ENCODE results near the gene AGBL1.

The AGBL1 gene

DNA sequence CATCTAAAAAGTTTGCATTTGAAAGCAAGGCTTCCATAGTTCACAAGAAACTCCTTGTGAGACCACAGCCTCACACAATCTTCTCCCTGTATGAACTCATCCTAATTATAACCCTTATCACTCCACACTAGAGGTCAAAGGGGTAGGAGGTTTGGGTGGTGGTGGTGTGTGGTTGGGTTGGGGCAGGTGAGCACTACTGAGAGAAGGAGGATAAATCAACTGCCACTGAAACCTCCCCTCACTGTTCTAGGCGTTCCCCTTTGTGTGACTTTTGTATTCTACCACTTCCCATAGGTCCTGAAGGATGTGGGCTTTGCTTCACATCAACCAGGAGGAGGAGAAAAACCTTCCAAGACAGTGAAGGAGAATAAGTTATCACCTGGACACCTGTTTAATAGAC is 6.4 kb upstream of the AGBL1 start:
- Histone ChIP-seq H3K4me3 (replicated peaks; ENCODE audit: insufficient read depth, low read length) (no peak overlapping the region), H3K27ac (replicated peaks) (no peak overlapping the region), H3K27me3 (ENCODE audit: insufficient read depth, poor library complexity, severe bottlenecking) (no peaks in the 10 kb centered on the region)
- TF ChIP-seq REST (IDR thresholded peaks at IDR 0.05; ENCODE audit: insufficient replicate concordance, low read depth) (no peak), POLR2AphosphoS5 (IDR thresholded peaks at IDR 0.05; ENCODE audit: low read depth) (no peak), GABPA (IDR thresholded peaks at IDR 0.05; ENCODE audit: low read depth) (no peak), SPI1 (IDR thresholded peaks at IDR 0.05; ENCODE audit: borderline replicate concordance, low read depth) (no peak), CTCF (IDR thresholded peaks at IDR 0.05; ENCODE audit: insufficient read depth, low read length) (no peak)
- DNase-seq (ENCODE audit: low read depth in 1 of 2, low spot score in 1 of 2): no peak

GRCh38 chr15:86076468-86076867 is 3.2 kb upstream of the AGBL1 start:
- no peak overlapping the region for H3K4me3 ChIP-seq (replicated peaks; ENCODE audit: insufficient read depth, low read length)
- H3K27ac ChIP-seq (replicated peaks): no peak overlapping the region
- TF ChIP-seq POLR2AphosphoS5 (IDR thresholded peaks at IDR 0.05; ENCODE audit: low read depth) (no peak), CTCF (IDR thresholded peaks at IDR 0.05; ENCODE audit: insufficient read depth, low read length) (no peak), GABPA (IDR thresholded peaks at IDR 0.05; ENCODE audit: low read depth) (no peak), SPI1 (IDR thresholded peaks at IDR 0.05; ENCODE audit: borderline replicate concordance, low read depth) (no peak), REST (IDR thresholded peaks at IDR 0.05; ENCODE audit: insufficient replicate concordance, low read depth) (no peak)
- H3K27me3 ChIP-seq (ENCODE audit: insufficient read depth, poor library complexity, severe bottlenecking): no peaks in the 10 kb centered on the region
- DNase-seq (ENCODE audit: low read depth in 1 of 2, low spot score in 1 of 2): no peak

DNA sequence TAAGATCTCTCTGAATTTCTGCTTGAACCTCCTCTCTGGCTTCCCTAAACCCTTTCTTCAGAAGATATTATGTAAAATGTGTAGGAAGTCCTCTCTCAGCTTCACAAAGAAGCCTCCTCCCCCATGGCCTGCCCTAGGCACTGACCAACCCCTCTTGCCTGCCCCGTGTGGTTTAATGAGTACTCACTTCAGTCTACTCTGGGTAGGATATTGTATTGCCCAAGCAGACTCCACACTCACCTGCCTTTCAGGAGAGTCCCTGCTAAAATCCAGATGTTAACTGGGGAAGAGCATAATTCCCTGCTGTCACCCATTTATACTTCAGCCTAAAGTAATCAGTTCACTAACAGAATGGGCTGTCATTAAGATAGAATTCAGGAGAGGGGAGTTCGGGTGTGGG is 2.6 kb upstream of the AGBL1 start:
- Histone ChIP-seq H3K27ac (replicated peaks) (no peak overlapping the region), H3K27me3 (ENCODE audit: insufficient read depth, poor library complexity, severe bottlenecking) (no peaks in the 10 kb centered on the region), H3K4me3 (replicated peaks; ENCODE audit: insufficient read depth, low read length) (no peak overlapping the region)
- DNase-seq (ENCODE audit: low read depth in 1 of 2, low spot score in 1 of 2): no peak
- TF ChIP-seq SPI1 (IDR thresholded peaks at IDR 0.05; ENCODE audit: borderline replicate concordance, low read depth): no peak

GRCh38 chr15:86080302-86080701 is 631 bp downstream of the AGBL1 start:
- TF ChIP-seq GABPA (IDR thresholded peaks at IDR 0.05; ENCODE audit: low read depth) (no peak), SPI1 (IDR thresholded peaks at IDR 0.05; ENCODE audit: borderline replicate concordance, low read depth) (no peak), POLR2AphosphoS5 (IDR thresholded peaks at IDR 0.05; ENCODE audit: low read depth) (no peak)
- no peak for DNase-seq (ENCODE audit: low read depth in 1 of 2, low spot score in 1 of 2)
- Histone ChIP-seq H3K27ac (replicated peaks) (no peak overlapping the region), H3K4me3 (replicated peaks; ENCODE audit: insufficient read depth, low read length) (no peak overlapping the region), H3K27me3 (ENCODE audit: insufficient read depth, poor library complexity, severe bottlenecking) (peaks cover 3% of the 10 kb centered on the region)

DNA sequence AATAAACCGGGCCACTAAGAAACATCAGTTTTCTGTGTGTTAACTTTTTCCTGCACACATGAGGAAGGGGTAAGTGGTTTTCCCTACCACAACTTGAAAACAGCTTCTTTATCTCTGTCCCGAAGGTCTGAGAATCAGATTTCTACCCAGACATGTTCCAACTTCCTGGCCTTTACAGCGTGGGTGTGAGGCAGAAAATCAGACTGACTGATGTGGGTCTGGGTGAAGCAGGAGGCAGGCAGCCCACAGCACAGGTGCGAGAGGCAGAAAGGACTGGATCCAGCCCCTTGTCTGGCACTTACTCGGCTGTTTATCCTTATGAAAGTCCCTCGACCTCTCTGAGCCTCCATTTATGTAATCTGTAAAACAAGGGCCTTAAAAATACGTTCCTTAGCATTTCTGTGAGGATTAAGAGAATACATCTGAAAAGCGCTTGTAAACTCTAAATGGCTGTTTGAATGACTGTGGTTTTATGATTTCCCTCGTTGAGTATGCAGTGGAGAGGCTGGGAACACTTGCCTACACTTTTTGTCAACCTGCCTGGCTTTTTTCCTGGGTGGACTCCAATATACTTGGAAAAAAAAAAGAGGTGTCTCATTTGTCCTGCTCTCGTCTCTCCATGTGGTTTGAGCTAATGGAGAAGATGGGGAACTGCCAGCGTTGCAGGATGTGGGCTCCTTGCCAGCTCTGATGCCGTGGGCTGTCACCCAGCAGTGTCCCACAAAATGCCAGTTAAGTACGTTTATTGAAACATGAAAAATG is 3.1 kb downstream of the AGBL1 start:
- DNase-seq (ENCODE audit: low read depth in 1 of 2, low spot score in 1 of 2): no peak
- Histone ChIP-seq H3K4me3 (replicated peaks; ENCODE audit: insufficient read depth, low read length) (no peak overlapping the region), H3K27ac (replicated peaks) (no peak overlapping the region), H3K27me3 (ENCODE audit: insufficient read depth, poor library complexity, severe bottlenecking) (peaks cover 3% of the 10 kb centered on the region)
- TF ChIP-seq POLR2AphosphoS5 (IDR thresholded peaks at IDR 0.05; ENCODE audit: low read depth) (no peak), SPI1 (IDR thresholded peaks at IDR 0.05; ENCODE audit: borderline replicate concordance, low read depth) (peak; percentile 47; the same call in 1 of the 2 replicates)

All from HL-60 (cell line).